MM.1S (cell line): ENCODE data around the gene SETX.

Experiments
- DNase-seq: peaks from one replicate; pipeline ENCODE4 v3.0.0-alpha.2; 2015
- H2AFZ ChIP-seq: fragments of 300-600 bp; sonication (generic); 2 replicates; pipeline ENCODE4 v1.6.0; 2016; ENCODE audit warnings: antibody characterized with exemption, low read length
- H3F3A ChIP-seq: fragments of 300-600 bp; sonication (generic); 2 replicates; pipeline ENCODE4 v1.6.1; 2016; ENCODE audit warnings: mild to moderate bottlenecking, antibody characterized with exemption, low read length, moderate library complexity, mixed read lengths; ENCODE audit not compliant: insufficient read depth
- H3K27ac ChIP-seq: fragments of 300-600 bp; sonication (generic); 2 replicates; pipeline ENCODE4 v1.5.1; 2016; ENCODE audit warnings: mild to moderate bottlenecking, low read length
- H3K27me3 ChIP-seq: fragments of 300-600 bp; sonication (generic); replicated peaks from 2 replicates; pipeline ENCODE4 v1.6.0; 2016; ENCODE audit warnings: low read length; ENCODE audit not compliant: insufficient read depth
- H3K36me3 ChIP-seq: fragments of 300-600 bp; sonication (generic); replicated peaks from 2 replicates; pipeline ENCODE4 v1.6.1; 2016; ENCODE audit warnings: mild to moderate bottlenecking, low read length, mixed read lengths; ENCODE audit not compliant: insufficient read depth
- H3K4me1 ChIP-seq: fragments of 300-600 bp; sonication (generic); 2 replicates; pipeline ENCODE4 v1.6.1; 2016; ENCODE audit warnings: low read length, mixed read lengths
- H3K4me2 ChIP-seq: fragments of 300-600 bp; sonication (generic); 2 replicates; pipeline ENCODE4 v1.6.0; 2016; ENCODE audit warnings: low read depth, low read length
- H3K4me3 ChIP-seq: fragments of 300-600 bp; sonication (generic); 2 replicates; pipeline ENCODE4 v1.5.1; 2016; ENCODE audit warnings: low read length, mixed read lengths
- H3K79me2 ChIP-seq: fragments of 300-600 bp; sonication (generic); 2 replicates; pipeline ENCODE4 v1.6.1; 2016; ENCODE audit warnings: mixed run types, low read length, mixed read lengths
- H3K9ac ChIP-seq: fragments of 300-600 bp; sonication (generic); 2 replicates; pipeline ENCODE4 v1.6.1; 2016; ENCODE audit warnings: low read length, mixed read lengths
- H3K9me2 ChIP-seq: fragments of 300-600 bp; sonication (generic); replicated peaks from 2 replicates; pipeline ENCODE4 v1.6.1; 2016; ENCODE audit warnings: mild to moderate bottlenecking, low read length, mixed read lengths; ENCODE audit not compliant: insufficient read depth
- H3K9me3 ChIP-seq: fragments of 300-600 bp; sonication (generic); replicated peaks from 2 replicates; pipeline ENCODE4 v1.6.1; 2016; ENCODE audit warnings: mild to moderate bottlenecking, low read length, mixed read lengths; ENCODE audit not compliant: insufficient read depth
- H4K20me1 ChIP-seq: fragments of 300-600 bp; sonication (generic); 2 replicates; pipeline ENCODE4 v1.6.1; 2016; ENCODE audit warnings: mild to moderate bottlenecking, low read length, moderate library complexity, mixed read lengths; ENCODE audit not compliant: insufficient read depth
- CTCF ChIP-seq: fragments of 300-600 bp; sonication (generic); IDR thresholded peaks from 2 replicates; pipeline ENCODE4 v1.5.1; 2016; ENCODE audit warnings: antibody characterized with exemption, low read length, mixed read lengths
- EZH2 ChIP-seq: fragments of 300-600 bp; sonication (generic); optimal IDR thresholded peaks from 2 replicates; pipeline ENCODE3; 2017; ENCODE audit warnings: low read depth, mild to moderate bottlenecking, antibody characterized with exemption, low read length, mixed read lengths
- EZH2phosphoT487 ChIP-seq: fragments of 300-600 bp; sonication (generic); IDR thresholded peaks from 2 replicates; pipeline ENCODE4 v1.6.1; 2018; ENCODE audit warnings: antibody characterized with exemption, low read length

Gene SETX

GRCh38 chr9:132241840-132242620 lies 112.8 kb downstream of the SETX start:
- no peaks in the 10 kb centered on the region for H3K36me3 ChIP-seq
- no peak overlapping the region for H3K27ac ChIP-seq
- DNase-seq: peak; percentile 68
- H2AFZ ChIP-seq: peak overlapping the region; percentile 94
- H3K4me1 ChIP-seq: no peaks in the 10 kb centered on the region
- no peaks in the 10 kb centered on the region for H3K9me2 ChIP-seq
- H3K9me3 ChIP-seq: no peaks in the 10 kb centered on the region
- H3K4me2 ChIP-seq: peak overlapping the region; percentile 96
- no peaks in the 10 kb centered on the region; the same call in 1 of the 2 replicates for H3F3A ChIP-seq
- no peaks in the 10 kb centered on the region for H3K79me2 ChIP-seq
- peak overlapping the region; percentile 78 for H3K4me3 ChIP-seq
- peaks cover 56% of the 10 kb centered on the region for H3K27me3 ChIP-seq
- H4K20me1 ChIP-seq: no peaks in the 10 kb centered on the region
- TF ChIP-seq EZH2 (no peak), EZH2phosphoT487 (no peak), CTCF (no peak)
- peak overlapping the region; percentile 34; the same call in 1 of the 2 replicates for H3K9ac ChIP-seq

- peaks cover 56% of the 10 kb centered on the region for H3K27me3 ChIP-seq
- DNase-seq: no peak
- no peaks in the 10 kb centered on the region for H3K79me2 ChIP-seq
- H3F3A ChIP-seq: no peaks in the 10 kb centered on the region; the same call in 1 of the 2 replicates
- no peaks in the 10 kb centered on the region for H3K9me3 ChIP-seq
- peak overlapping the region; percentile 96 for H3K4me2 ChIP-seq
- peak overlapping the region; percentile 34; the same call in 1 of the 2 replicates for H3K9ac ChIP-seq
- no peaks in the 10 kb centered on the region for H4K20me1 ChIP-seq
- no peaks in the 10 kb centered on the region for H3K4me1 ChIP-seq
- TF ChIP-seq EZH2: no peak
- no peak for TF ChIP-seq EZH2phosphoT487
- TF ChIP-seq CTCF: no peak
- H3K9me2 ChIP-seq: no peaks in the 10 kb centered on the region
- H3K4me3 ChIP-seq: peak overlapping the region; percentile 78
- H3K27ac ChIP-seq: no peak overlapping the region
- no peaks in the 10 kb centered on the region for H3K36me3 ChIP-seq
- H2AFZ ChIP-seq: peak overlapping the region; percentile 94
Observed at GRCh38 chr9:132241483-132241839, 113.3 kb downstream of the SETX start.

- DNase-seq: peak; percentile 97
- no peaks in the 10 kb centered on the region for H3K36me3 ChIP-seq
- TF ChIP-seq EZH2phosphoT487 (no peak), CTCF (no peak), EZH2 (no peak)
- no peaks in the 10 kb centered on the region for H4K20me1 ChIP-seq
- H3K4me1 ChIP-seq: no peaks in the 10 kb centered on the region
- no peaks in the 10 kb centered on the region for H3K9me3 ChIP-seq
- no peaks in the 10 kb centered on the region for H3K79me2 ChIP-seq
- H2AFZ ChIP-seq: peak overlapping the region; percentile 94
- no peak overlapping the region for H3K27ac ChIP-seq
- H3K9me2 ChIP-seq: no peaks in the 10 kb centered on the region
- peaks cover 54% of the 10 kb centered on the region for H3K27me3 ChIP-seq
- H3K4me3 ChIP-seq: peak overlapping the region; percentile 78
- H3F3A ChIP-seq: no peaks in the 10 kb centered on the region; the same call in 1 of the 2 replicates
- H3K9ac ChIP-seq: peak overlapping the region; percentile 34; the same call in 1 of the 2 replicates
- peak overlapping the region; percentile 96 for H3K4me2 ChIP-seq
Observed at GRCh38 chr9:132240841-132241482, 113.8 kb downstream of the SETX start.
